Activated naive CD8-positive, alpha-beta T cell treated with anti-CD3 and anti-CD28 coated beads for 36 hours (primary cell): ENCODE results near the gene CAPN12. TPM values are rescaled to one million over a fixed set of nuclear protein-coding genes. Genes with fewer than 3 reads are reported as not detected.

ENCODE experiments used
- total RNA-seq, 2 experiments: library from RNA; stranded (reverse); gene quantifications; one replicate each; pipeline ENCODE4 v1.2.3, GENCODE V29; 2021

CAPN12 gene
- total RNA-seq, 2 experiments from 2014 or later = 3.8 to 3.9 TPM

Other genes starting within 250 kb of the CAPN12 start
- 100 to 1,000 TPM; 169 TPM for gene MAP4K1, start 126.5 kb downstream of the CAPN12 start, total RNA-seq
- gene EIF3K, start 125.3 kb downstream of the CAPN12 start, total RNA-seq = 100 to 1,000 TPM; 312 to 321 TPM
- gene ACTN4, start 96.8 kb downstream of the CAPN12 start, total RNA-seq = 100 to 1,000 TPM; 160 to 171 TPM
- gene LGALS7, start 29.0 kb upstream of the CAPN12 start, total RNA-seq = not detected
- gene LGALS7B, start 44.7 kb upstream of the CAPN12 start, total RNA-seq = not detected
- under 1 TPM; 0.33 to 0.56 TPM for gene LGALS4, start 68.5 kb upstream of the CAPN12 start, total RNA-seq
- gene ECH1, start 87.3 kb upstream of the CAPN12 start, total RNA-seq = 100 to 1,000 TPM; 103 to 107 TPM
- 100 to 1,000 TPM; 723 to 728 TPM for gene HNRNPL, start 105.5 kb upstream of the CAPN12 start, total RNA-seq
- gene RINL, start 133.8 kb upstream of the CAPN12 start, total RNA-seq = 10 to 100 TPM; 74.0 to 75.0 TPM
- gene SIRT2, start 155.1 kb upstream of the CAPN12 start, total RNA-seq = 10 to 100 TPM; 19.4 to 21.2 TPM
- 10 to 100 TPM; 85.7 to 86.2 TPM for gene NFKBIB, start 155.5 kb upstream of the CAPN12 start, total RNA-seq
- 1 to 10 TPM in 1 of 2 experiments, under 1 TPM in 1; 0.96 to 1.5 TPM for gene CCER2, start 167.7 kb upstream of the CAPN12 start, total RNA-seq
- 10 to 100 TPM; 39.8 to 43.2 TPM for gene SARS2, start 186.3 kb upstream of the CAPN12 start, total RNA-seq
- gene MRPS12, start 186.5 kb upstream of the CAPN12 start, total RNA-seq = 100 to 1,000 TPM; 114 to 124 TPM
- not detected for gene FBXO17, start 231.3 kb upstream of the CAPN12 start, total RNA-seq